Uterus (tissue), 4 donors: ENCODE results near the gene HEXA. TPM values are rescaled to one million over a fixed set of nuclear protein-coding genes. Genes with fewer than 3 reads are reported as not detected.
"Not testable (repeated sequence)": the region's sequence is repeated elsewhere in the genome, so short reads cannot be mapped to it uniquely, and the experiment has no call there.

ENCODE experiments used
- DNase-seq, 2 donors: peaks; one replicate each; pipeline ENCODE4 v3.0.0-alpha.2; 2019 to 2020
- H3K27ac ChIP-seq, 2 donors: fragments of 200-600 bp; sonication (generic); 1 replicate in 1 of 2; 2 replicates in 1 of 2; pipeline ENCODE4 v1.5.1; 2016 to 2018
- H3K27me3 ChIP-seq, 2 donors: fragments of 200-600 bp; sonication (generic); one replicate each; pipeline ENCODE4 v1.5.1; 2018 to 2019; ENCODE audit warnings: control low read depth in 1 of 2
- H3K36me3 ChIP-seq, 2 donors: fragments of 200-600 bp; sonication (generic); one replicate each; pipeline ENCODE4 v1.5.1; 2019; ENCODE audit warnings: control low read depth in 1 of 2
- H3K4me1 ChIP-seq, 2 donors: fragments of 200-600 bp; sonication (generic); one replicate each; pipeline ENCODE4 v1.5.1; 2018 to 2019; ENCODE audit warnings: control low read depth in 1 of 2
- H3K4me3 ChIP-seq, 2 donors: fragments of 200-600 bp; sonication (generic); 1 replicate in 1 of 2; 2 replicates in 1 of 2; pipeline ENCODE4 v1.5.1; 2018 to 2019; ENCODE audit warnings: mild to moderate bottlenecking in 1 of 2
- H3K9me3 ChIP-seq, 2 donors: fragments of 200-600 bp; sonication (generic); one replicate each; pipeline ENCODE4 v1.5.1; 2019; ENCODE audit warnings: control low read depth in 1 of 2
- CTCF ChIP-seq, 4 experiments: fragments of 200-600 bp in 2 of 4; fragments of 450-650 bp in 2 of 4; sonication (generic) in 2 of 4; IDR thresholded peaks; one replicate each; pipeline ENCODE4 v1.5.1; 2016 to 2019; ENCODE audit warnings: antibody characterized with exemption in 4 of 4, mild to moderate bottlenecking in 2 of 4, moderate library complexity in 1 of 4
- POLR2A ChIP-seq, 2 donors: fragments of 450-650 bp; IDR thresholded peaks; one replicate each; pipeline ENCODE4 v1.6.1; 2016; ENCODE audit warnings: antibody characterized with exemption in 2 of 2, mild to moderate bottlenecking in 1 of 2, moderate library complexity in 1 of 2
- intact Hi-C: fragments of 100-400 bp; cut with DNase I; formaldehyde crosslinking; loops from one replicate; pipeline ENCODE4 v1.15.1; 2023; ENCODE audit warnings: low total_unique reads
- total RNA-seq, 4 donors: library from RNA; depleted of rRNA in 3 of 4; stranded (reverse); fragments of >200 nt in 3 of 4; gene quantifications; one replicate each; pipeline versions ENCODE4 v1.1.0 to v1.2.4, GENCODE V29; 2014 to 2023
- donor health status: DM: yes; HTN: yes; CAD: no.

HEXA gene
- total RNA-seq, 4 donors from 2014 or later: 14.9 to 86.0 (median 52.9) TPM

GRCh38 chr15:72415304-72415703 lies 39.5 kb upstream of the HEXA start:
- no peaks in the 10 kb centered on the region for H3K4me1 ChIP-seq
- H3K4me3 ChIP-seq: no peak overlapping the region
- no peaks in the 10 kb centered on the region for H3K9me3 ChIP-seq
- no peak for TF ChIP-seq CTCF (IDR thresholded peaks at IDR 0.05)
- no peak for TF ChIP-seq POLR2A (IDR thresholded peaks at IDR 0.05)
- H3K27ac ChIP-seq: no peak overlapping the region
- no peaks in the 10 kb centered on the region for H3K36me3 ChIP-seq
- H3K27me3 ChIP-seq: no peaks in the 10 kb centered on the region
- no peak for DNase-seq
- intact Hi-C loops: no loop called here

GRCh38 chr15:72413337-72413736 lies 37.5 kb upstream of the HEXA start:
- intact Hi-C loops, H3K4me1 ChIP-seq, H3K27ac ChIP-seq, H3K9me3 ChIP-seq, H3K4me3 ChIP-seq, DNase-seq, H3K27me3 ChIP-seq, H3K36me3 ChIP-seq: not testable (repeated sequence)

GRCh38 chr15:72411544-72411943 lies 35.7 kb upstream of the HEXA start:
- no peak overlapping the region for H3K27ac ChIP-seq
- no peak for TF ChIP-seq CTCF (IDR thresholded peaks at IDR 0.05)
- no peak for TF ChIP-seq POLR2A (IDR thresholded peaks at IDR 0.05)
- H3K4me1 ChIP-seq: no peaks in the 10 kb centered on the region
- no peak for DNase-seq
- no peaks in the 10 kb centered on the region for H3K36me3 ChIP-seq
- H3K27me3 ChIP-seq: no peaks in the 10 kb centered on the region
- intact Hi-C loops: no loop called here
- no peaks in the 10 kb centered on the region for H3K9me3 ChIP-seq
- H3K4me3 ChIP-seq: no peak overlapping the region

- intact Hi-C loops: no loop called here
- Histone ChIP-seq H3K4me3 (no peak overlapping the region), H3K9me3 (no peaks in the 10 kb centered on the region), H3K36me3 (no peaks in the 10 kb centered on the region), H3K27ac (no peak overlapping the region), H3K27me3 (no peaks in the 10 kb centered on the region), H3K4me1 (no peaks in the 10 kb centered on the region)
- no peak for DNase-seq
- no peak for TF ChIP-seq CTCF (IDR thresholded peaks at IDR 0.05)
- TF ChIP-seq POLR2A (IDR thresholded peaks at IDR 0.05): no peak
Measured at GRCh38 chr15:72411111-72411510, 35.3 kb upstream of the HEXA start.

- H3K27ac ChIP-seq: no peak overlapping the region
- H3K27me3 ChIP-seq: no peaks in the 10 kb centered on the region
- TF ChIP-seq POLR2A (IDR thresholded peaks at IDR 0.05): no peak
- no peak for TF ChIP-seq CTCF (IDR thresholded peaks at IDR 0.05)
- H3K36me3 ChIP-seq: no peaks in the 10 kb centered on the region
- H3K4me3 ChIP-seq: no peak overlapping the region
- DNase-seq: no peak
- H3K9me3 ChIP-seq: no peaks in the 10 kb centered on the region
- intact Hi-C loops: no loop called here
- no peaks in the 10 kb centered on the region for H3K4me1 ChIP-seq
Measured at GRCh38 chr15:72406936-72407335, 31.1 kb upstream of the HEXA start.

- no peak overlapping the region for H3K27ac ChIP-seq
- H3K4me3 ChIP-seq: no peak overlapping the region
- no peaks in the 10 kb centered on the region for H3K9me3 ChIP-seq
- TF ChIP-seq CTCF (IDR thresholded peaks at IDR 0.05) (no peak), POLR2A (IDR thresholded peaks at IDR 0.05) (no peak)
- no peaks in the 10 kb centered on the region for H3K36me3 ChIP-seq
- DNase-seq: no peak
- no peaks in the 10 kb centered on the region for H3K27me3 ChIP-seq
- H3K4me1 ChIP-seq: no peaks in the 10 kb centered on the region
- intact Hi-C loops: no loop called here
Measured at GRCh38 chr15:72404841-72405240, 29.0 kb upstream of the HEXA start.
